NCI-H2081 (cell line): ENCODE results near the gene RAMACL.

ENCODE experiments used
- DNase-seq, 2 experiments: peaks; one replicate each; lab custom pipeline; 2025; lab: John Stamatoyannopoulos, UW

The RAMACL gene

GRCh38 chr6:166578536-166579236 lies 7.8 kb downstream of the RAMACL start:
- DNase-seq: no peak

GRCh38 chr6:166575205-166575604 lies 11.3 kb downstream of the RAMACL start:
- DNase-seq: no peak

- no peak for DNase-seq
Observed at GRCh38 chr6:166573511-166574216, 12.8 kb downstream of the RAMACL start.

GRCh38 chr6:166572370-166573261 lies 13.9 kb downstream of the RAMACL start:
- DNase-seq: no peak

- DNase-seq: no peak
Observed at GRCh38 chr6:166570929-166571713, 15.4 kb downstream of the RAMACL start.

GRCh38 chr6:166569206-166569605 lies 17.3 kb downstream of the RAMACL start:
- DNase-seq: no peak

- no peak for DNase-seq
Observed at GRCh38 chr6:166567813-166568212, 18.7 kb downstream of the RAMACL start.

- no peak for DNase-seq
Observed at GRCh38 chr6:166567107-166567506, 19.4 kb downstream of the RAMACL start.

- DNase-seq: no peak
Observed at GRCh38 chr6:166566026-166567011, 20.2 kb downstream of the RAMACL start.

- DNase-seq: no peak
Observed at GRCh38 chr6:166565084-166565967, 21.2 kb downstream of the RAMACL start.

GRCh38 chr6:166563805-166564204 lies 22.7 kb downstream of the RAMACL start:
- peak in 1 of 2 experiments; percentile 47 for DNase-seq

- DNase-seq: no peak
Observed at GRCh38 chr6:166563200-166563599, 23.3 kb downstream of the RAMACL start.

GRCh38 chr6:166562726-166563125 lies 23.8 kb downstream of the RAMACL start:
- DNase-seq: no peak

GRCh38 chr6:166561771-166562359 lies 24.6 kb downstream of the RAMACL start:
- DNase-seq: no peak

GRCh38 chr6:166560222-166560621 lies 26.3 kb downstream of the RAMACL start:
- DNase-seq: no peak

GRCh38 chr6:166559662-166560061 lies 26.8 kb downstream of the RAMACL start:
- no peak for DNase-seq

GRCh38 chr6:166559211-166559610 lies 27.3 kb downstream of the RAMACL start:
- DNase-seq: no peak

- DNase-seq: no peak
Observed at GRCh38 chr6:166558156-166559005, 28.1 kb downstream of the RAMACL start.
